Measurements from ENCODE around the gene ZNFX1.
"Not testable (repeated sequence)": the region's sequence is repeated elsewhere in the genome, so short reads cannot be mapped to it uniquely, and the experiment has no call there.

The ZNFX1 gene

GRCh38 chr20:49203746-49204145 is 74.1 kb downstream of the ZNFX1 start:
- DNase-seq, result no peak

GRCh38 chr20:49203011-49203410 is 74.8 kb downstream of the ZNFX1 start:
- no peak for DNase-seq

DNA sequence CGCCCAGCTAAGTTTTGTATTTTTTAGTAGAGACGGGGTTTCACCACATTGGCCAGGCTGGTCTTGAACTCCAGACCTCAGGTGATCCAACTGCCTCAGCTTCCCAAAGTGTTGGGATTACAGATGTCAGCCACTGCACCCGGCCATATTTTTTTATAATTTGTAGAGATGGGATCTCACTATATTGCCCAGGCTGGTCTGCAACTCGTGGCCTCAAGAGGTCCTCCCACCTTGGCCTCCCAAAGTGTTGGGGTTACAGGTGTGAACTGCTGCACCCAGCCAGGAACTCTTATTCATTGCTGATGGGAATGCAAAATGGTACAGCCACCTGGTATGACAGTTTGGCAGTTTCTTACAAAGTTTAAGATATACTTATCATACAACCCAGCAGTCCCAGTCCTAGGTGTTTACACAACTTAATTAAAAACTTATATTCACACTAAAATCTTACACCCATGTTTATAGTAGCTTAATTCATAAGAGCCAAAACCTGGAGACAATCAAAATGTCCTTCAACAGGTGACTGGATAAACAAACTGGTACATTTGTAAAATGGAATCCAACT is 78.0 kb downstream of the ZNFX1 start:
- DNase-seq, result no peak

DNA sequence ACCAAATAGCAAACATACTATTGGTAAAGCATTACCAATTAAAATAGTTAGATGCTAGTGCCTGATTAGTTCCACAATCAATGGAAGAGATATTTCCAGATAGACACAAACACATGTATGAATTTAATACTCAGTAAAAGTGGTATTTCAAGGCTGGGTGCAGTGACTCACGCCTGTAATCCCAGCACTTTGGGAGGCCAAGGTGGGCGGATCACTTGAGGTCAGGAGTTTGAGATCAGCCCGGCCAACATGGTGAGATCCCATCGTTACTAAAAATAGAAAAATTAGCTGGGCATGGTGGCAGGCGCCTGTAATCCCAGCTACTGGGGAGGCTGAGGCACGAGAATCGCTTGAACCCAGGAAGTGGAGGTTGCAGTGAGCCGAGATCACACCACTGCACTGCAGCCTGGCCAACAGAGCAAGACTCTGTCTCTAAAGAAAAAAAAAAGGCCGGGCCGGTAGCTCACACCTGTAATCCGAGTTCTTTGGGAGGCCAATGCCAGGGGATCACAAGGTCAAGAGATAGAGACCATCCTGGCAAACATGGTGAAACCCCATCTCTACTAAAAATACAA is 84.8 kb downstream of the ZNFX1 start:
- DNase-seq, result not testable (repeated sequence)

Measured in NCI-H1930 (cell line).